ENCODE results near the gene C9orf43.
"Not testable (repeated sequence)": the region's sequence is repeated elsewhere in the genome, so short reads cannot be mapped to it uniquely, and the experiment has no call there.

Gene C9orf43

DNA sequence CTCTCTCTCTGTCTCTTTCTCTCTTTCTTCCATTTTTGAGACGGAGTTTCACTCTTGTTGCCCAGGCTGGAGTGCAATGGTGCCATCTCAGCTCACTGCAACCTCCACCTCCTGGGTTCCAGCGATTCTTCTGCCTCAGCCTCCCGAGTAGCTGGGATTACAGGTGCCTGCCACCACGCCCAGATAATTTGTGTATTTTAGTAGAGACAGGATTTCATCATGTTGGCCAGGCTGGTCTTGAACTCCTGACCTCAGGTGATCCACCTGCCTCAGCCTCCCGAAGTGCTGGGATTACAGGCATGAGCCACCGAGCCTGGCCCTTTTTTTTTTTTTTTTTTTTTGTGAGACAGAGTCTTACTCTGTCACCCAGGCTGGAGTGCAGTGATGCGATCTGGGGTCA lies 29.1 kb upstream of the C9orf43 start:
- DNase-seq (ENCODE audit: low spot score), result not testable (repeated sequence)

DNA sequence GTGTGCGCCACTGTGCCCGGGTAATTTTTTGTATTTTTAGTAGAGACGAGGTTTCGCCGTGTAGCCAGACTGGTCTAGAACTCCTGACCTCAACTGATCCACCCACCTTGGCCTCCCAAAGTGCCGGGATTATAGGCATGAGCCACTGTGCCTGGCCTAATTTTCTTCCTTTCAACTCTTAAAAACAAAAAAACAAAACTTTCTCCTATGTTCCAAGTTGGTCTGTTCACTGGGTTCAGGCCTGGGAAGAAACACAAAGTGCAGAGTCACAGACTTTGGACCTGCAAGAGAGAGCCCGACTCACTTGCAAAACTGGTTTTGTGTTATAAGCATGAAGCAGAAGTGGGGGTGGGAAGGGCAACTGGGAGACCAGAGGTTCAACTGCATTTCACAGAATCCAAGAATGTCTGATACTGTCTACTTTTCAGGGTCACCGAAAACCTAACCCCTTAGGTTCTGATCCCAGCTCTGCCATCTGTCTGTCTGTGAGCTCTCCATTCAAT lies 28.6 kb upstream of the C9orf43 start:
- DNase-seq (ENCODE audit: low spot score), result no peak

GRCh38 chr9:113386571-113387393 lies 23.8 kb upstream of the C9orf43 start:
- DNase-seq (ENCODE audit: low spot score), result no peak

DNA sequence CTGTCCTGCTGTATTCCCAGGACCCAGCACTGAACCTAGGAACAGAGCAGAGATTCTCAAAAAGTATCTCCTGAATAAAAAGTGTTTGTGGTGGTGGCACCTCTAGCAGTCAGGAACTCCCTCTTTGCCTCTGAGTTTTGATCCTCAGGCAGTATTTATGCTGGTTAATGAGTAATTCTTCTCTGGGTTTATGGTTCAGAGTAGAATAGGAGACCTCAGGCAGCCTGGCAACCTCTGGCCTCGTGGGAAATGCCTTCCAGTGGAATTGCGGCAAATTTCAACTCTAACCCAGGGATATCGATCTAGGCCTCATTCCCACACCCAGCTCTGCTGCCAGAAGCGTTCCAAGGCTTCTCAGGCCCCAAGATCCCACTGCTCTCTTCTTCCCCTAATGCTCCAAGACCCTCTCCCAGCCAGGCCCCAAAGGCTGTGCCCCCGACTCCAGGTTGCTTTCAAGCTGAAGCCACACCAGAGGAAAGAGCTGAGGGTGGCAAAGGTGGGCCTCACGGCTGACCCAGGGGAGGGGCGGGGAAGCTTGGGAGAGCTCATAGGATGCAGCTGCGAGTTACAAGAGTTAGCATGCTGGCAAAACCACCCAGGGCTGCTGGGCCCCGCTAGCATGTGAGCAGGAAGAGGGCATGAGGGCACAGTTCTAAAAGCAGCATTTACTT lies 22.9 kb upstream of the C9orf43 start:
- no peak for DNase-seq (ENCODE audit: low spot score)

GRCh38 chr9:113388833-113389232 lies 21.7 kb upstream of the C9orf43 start:
- DNase-seq (ENCODE audit: low spot score), result no peak

- no peak for DNase-seq (ENCODE audit: low spot score)
These were observed 21.1 kb upstream of the C9orf43 start for GRCh38 chr9:113389451-113389850.

GRCh38 chr9:113390192-113390960 lies 20.2 kb upstream of the C9orf43 start:
- DNase-seq (ENCODE audit: low spot score), result no peak

GRCh38 chr9:113391917-113392316 lies 18.6 kb upstream of the C9orf43 start:
- DNase-seq (ENCODE audit: low spot score), result no peak

- no peak for DNase-seq (ENCODE audit: low spot score)
These were observed 17.3 kb upstream of the C9orf43 start for GRCh38 chr9:113393281-113393680.

GRCh38 chr9:113395000-113395861 lies 15.3 kb upstream of the C9orf43 start:
- DNase-seq (ENCODE audit: low spot score), result no peak

DNA sequence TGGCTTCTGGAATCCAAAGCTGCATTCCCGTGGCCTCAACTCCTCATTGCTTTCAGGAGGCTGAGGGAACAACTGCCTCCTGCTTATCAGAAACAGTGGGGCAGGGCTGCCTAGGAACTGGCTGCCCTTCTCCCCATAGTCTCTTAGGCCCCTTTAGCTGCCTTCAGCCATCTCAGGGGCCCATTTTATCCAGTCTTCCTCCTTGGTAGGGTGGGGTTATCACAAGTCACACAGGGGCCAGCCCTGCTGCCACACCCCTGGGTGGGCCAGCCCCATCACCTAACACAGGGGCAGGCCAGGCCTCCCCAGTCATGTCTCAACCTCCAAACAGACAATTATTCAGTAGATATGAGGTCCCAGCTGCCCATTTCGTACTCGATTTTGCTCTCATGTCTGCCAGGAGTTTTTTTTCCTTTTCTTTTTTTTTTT lies 13.3 kb upstream of the C9orf43 start:
- DNase-seq (ENCODE audit: low spot score), result no peak

- no peak for DNase-seq (ENCODE audit: low spot score)
These were observed 11.8 kb upstream of the C9orf43 start for GRCh38 chr9:113398796-113399195.

DNA sequence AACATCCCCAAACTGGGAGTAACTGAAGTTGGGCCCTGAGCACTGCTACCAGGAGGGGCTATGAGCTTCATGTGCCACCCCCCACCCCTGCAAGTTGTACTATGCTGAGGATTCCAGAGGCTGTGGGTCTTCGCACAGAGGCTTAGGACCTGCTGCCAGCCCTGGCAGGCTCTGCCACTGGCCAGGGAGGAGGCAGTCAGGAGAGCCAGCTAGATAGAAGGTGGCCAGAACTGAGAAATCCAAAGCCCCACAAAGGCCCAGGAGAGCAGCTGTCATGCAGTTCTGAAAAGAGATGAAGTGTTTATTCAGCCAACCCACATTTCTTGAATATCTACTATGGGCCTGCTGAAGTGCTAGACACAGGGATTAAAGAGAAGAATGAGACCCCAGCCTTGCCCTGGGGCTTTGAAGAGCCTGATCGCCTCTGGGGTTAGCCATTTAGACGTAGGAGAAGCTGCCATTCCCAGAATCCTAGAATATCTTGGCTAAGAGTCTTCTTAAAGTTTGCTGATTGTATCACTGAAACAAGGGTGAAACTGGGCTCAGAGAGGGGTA lies 10.8 kb upstream of the C9orf43 start:
- DNase-seq (ENCODE audit: low spot score), result no peak

GRCh38 chr9:113401027-113401792 lies 9.3 kb upstream of the C9orf43 start, which contains the start of gene ALAD:
Gene ALAD (minus strand): TSS chr9:113401284. CDS start chr9:113393559, 7,725 bp downstream.
- DNase-seq (ENCODE audit: low spot score), result peak; percentile 99

- no peak for DNase-seq (ENCODE audit: low spot score)
These were observed 6.9 kb upstream of the C9orf43 start for GRCh38 chr9:113403646-113404045.

DNA sequence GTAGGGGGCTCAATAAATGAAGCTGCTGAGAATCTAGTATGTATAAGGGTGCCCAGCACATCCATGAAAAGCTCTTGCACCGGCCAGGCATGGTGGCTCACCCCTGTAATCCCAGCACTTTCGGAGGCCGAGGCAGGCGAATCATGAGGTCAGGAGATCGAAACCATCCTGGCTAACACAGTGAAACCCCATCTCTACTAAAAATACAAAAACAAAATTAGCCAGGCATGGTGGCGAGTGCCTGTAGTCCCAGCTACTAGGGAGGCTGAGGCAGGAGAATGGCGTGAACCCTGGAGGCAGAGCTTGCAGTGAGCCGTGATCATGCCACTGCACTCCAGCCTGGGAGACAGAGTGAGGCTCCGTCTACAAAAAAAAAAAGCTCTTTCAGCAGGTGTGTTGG lies 4.2 kb upstream of the C9orf43 start:
- DNase-seq (ENCODE audit: low spot score), result not testable (repeated sequence)

DNA sequence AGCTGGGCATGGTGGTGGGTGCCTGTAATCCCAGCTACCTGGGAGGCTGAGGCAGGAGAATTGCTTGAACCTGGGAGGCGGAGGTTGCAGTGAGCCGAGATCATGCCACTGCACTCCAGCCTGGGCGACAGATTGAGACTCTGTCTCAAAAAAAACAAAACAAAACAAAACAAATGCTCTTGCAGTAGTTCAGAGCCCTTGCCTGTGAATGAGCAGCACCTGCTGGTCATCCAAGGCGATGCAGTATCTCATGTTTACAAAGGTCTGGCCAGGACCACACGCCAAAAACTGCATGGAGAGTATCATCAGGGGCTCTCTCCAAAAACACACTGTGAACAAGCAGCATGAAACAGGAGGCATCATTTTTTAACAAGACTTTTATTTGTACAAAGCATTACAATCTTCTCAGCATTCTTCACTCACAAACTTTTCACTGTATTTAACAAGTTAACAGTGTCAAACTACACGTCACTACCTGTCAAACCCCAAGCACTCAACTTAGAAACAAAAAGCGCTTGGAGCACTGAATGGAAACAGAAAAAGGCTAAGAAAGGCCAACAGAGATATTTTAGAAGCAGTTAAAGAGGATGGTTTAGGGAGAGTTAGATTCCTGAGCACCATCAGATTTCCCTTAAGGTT lies 3.6 kb upstream of the C9orf43 start:
- DNase-seq (ENCODE audit: low spot score), result peak; percentile 64

DNA sequence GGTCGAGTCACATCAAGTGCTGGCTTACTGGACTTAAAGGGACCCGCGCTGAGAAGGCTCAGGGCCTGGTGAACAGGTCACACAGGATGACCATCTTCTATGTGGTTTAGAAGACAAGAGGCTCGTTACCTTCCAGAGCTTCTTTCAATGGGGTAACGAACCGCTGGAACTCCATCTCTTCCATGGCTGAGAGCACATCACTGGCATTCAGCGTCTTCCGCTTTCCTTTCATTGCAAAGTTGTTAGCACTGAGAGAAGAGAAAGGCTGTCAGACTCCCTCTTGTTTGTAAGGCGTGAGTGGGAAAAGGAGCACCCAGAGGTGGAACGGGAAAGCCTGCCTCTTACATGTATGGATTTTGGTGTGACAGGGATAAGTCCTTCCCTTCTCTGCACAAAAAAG lies 1.1 kb upstream of the C9orf43 start:
- no peak for DNase-seq (ENCODE audit: low spot score)

DNA sequence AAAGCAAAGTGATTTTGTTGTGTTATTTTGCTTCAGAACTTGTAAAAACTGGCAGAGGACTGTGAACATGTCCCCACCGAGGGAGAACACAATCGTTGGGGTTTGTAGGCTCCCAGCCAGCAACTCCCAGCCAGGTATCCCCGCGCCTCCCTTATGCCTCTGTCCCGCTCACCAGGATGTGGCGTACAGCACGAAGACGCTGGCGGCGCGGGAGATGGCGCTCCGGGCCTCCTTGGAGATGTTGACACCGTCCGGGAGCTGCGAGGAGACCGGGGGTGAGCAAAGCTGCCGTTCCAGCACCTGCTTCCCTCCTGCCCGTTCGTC lies 702 bp upstream of the C9orf43 start:
- no peak for DNase-seq (ENCODE audit: low spot score)

- DNase-seq (ENCODE audit: low spot score), result no peak
These were observed 5.7 kb downstream of the C9orf43 start for GRCh38 chr9:113416149-113416721.
